ENCODE results near the gene AFTPH. TPM values are rescaled to one million over a fixed set of nuclear protein-coding genes. Genes with fewer than 3 reads are reported as not detected.

AFTPH gene
- total RNA-seq, 2 experiments from 2014 or later = 24.2 to 24.3 TPM

GRCh38 chr2:64617631-64618151, 93.6 kb downstream of the AFTPH start:
- no peak for TF ChIP-seq CTCF (IDR thresholded peaks at IDR 0.05)
- H3K27ac Mint-ChIP-seq = no peak overlapping the region
- H3K9me3 Mint-ChIP-seq = no peaks in the 10 kb centered on the region
- no peaks in the 10 kb centered on the region for H3K27me3 Mint-ChIP-seq
- H3K9me3 ChIP-seq (ENCODE audit: control insufficient read depth in 1 of 2, insufficient read depth in 1 of 2, low read length in 2 of 2) = no peaks in the 10 kb centered on the region
- intact Hi-C loops (cut with DNase I, micrococcal nuclease) = no loop called here
- H3K4me1 Mint-ChIP-seq (ENCODE audit: low read depth) = no peaks in the 10 kb centered on the region
- no peaks in the 10 kb centered on the region for H3K27me3 ChIP-seq (ENCODE audit: control insufficient read depth in 1 of 2, insufficient read depth in 2 of 2, low read length in 2 of 2)
- H3K4me3 Mint-ChIP-seq = no peak overlapping the region
- no peak for ATAC-seq (ENCODE audit: poor library complexity)
- no peaks in the 10 kb centered on the region for H3K4me1 ChIP-seq (ENCODE audit: insufficient read depth, low read length)
- no peaks in the 10 kb centered on the region for H3K36me3 ChIP-seq (ENCODE audit: insufficient read depth, low read length)
- no peak overlapping the region for H3K27ac ChIP-seq (ENCODE audit: low read depth in 1 of 2, low read length in 2 of 2)
- POLR2A ChIA-PET = interaction anchor here (0.6 to 1.8 kb wide), 4 partner anchors 11 to 610 kb away, joined by 3 to 6 read pairs (median 4); partner anchors contain the start of genes ACTR2 and AFTPH
- peak in 1 of 14 experiments; percentile 19 for DNase-seq
- H3K4me3 ChIP-seq (ENCODE audit: low read length) = no peak overlapping the region
- CTCF ChIA-PET = interaction anchor here (1.1 to 3.8 kb wide), 2 partner anchors 9 to 28 kb away, joined by 3 to 12 read pairs; no protein-coding TSS in a partner anchor
- no peaks in the 10 kb centered on the region for H3K36me3 Mint-ChIP-seq (ENCODE audit: low read depth)

GRCh38 chr2:64620661-64621060, 96.5 kb downstream of the AFTPH start:
- intact Hi-C loops (cut with DNase I, micrococcal nuclease) = no loop called here
- DNase-seq = no peak
- CTCF ChIA-PET = no interaction called here
- H3K27me3 Mint-ChIP-seq = no peaks in the 10 kb centered on the region
- H3K27me3 ChIP-seq (ENCODE audit: control insufficient read depth in 1 of 2, insufficient read depth in 2 of 2, low read length in 2 of 2) = no peaks in the 10 kb centered on the region
- no peak overlapping the region for H3K4me3 Mint-ChIP-seq
- no peaks in the 10 kb centered on the region for H3K9me3 Mint-ChIP-seq
- H3K27ac ChIP-seq (ENCODE audit: low read depth in 1 of 2, low read length in 2 of 2) = no peak overlapping the region
- POLR2A ChIA-PET = no interaction called here
- no peaks in the 10 kb centered on the region for H3K36me3 Mint-ChIP-seq (ENCODE audit: low read depth)
- H3K27ac Mint-ChIP-seq = no peak overlapping the region
- H3K36me3 ChIP-seq (ENCODE audit: insufficient read depth, low read length) = no peaks in the 10 kb centered on the region
- no peak overlapping the region for H3K4me3 ChIP-seq (ENCODE audit: low read length)
- no peak for ATAC-seq (ENCODE audit: poor library complexity)
- H3K4me1 Mint-ChIP-seq (ENCODE audit: low read depth) = no peaks in the 10 kb centered on the region
- TF ChIP-seq CTCF (IDR thresholded peaks at IDR 0.05) = no peak
- no peaks in the 10 kb centered on the region for H3K9me3 ChIP-seq (ENCODE audit: control insufficient read depth in 1 of 2, insufficient read depth in 1 of 2, low read length in 2 of 2)
- H3K4me1 ChIP-seq (ENCODE audit: insufficient read depth, low read length) = no peaks in the 10 kb centered on the region

GRCh38 chr2:64622443-64623241, 98.5 kb downstream of the AFTPH start:
- ATAC-seq (ENCODE audit: poor library complexity) = no peak
- ChIA-PET CTCF (interaction anchor here (1.2 kb wide), 1 partner anchor 209 kb away, joined by 3 read pairs; no protein-coding TSS in a partner anchor), POLR2A (no interaction called here)
- H3K27ac Mint-ChIP-seq = no peak overlapping the region
- H3K4me3 ChIP-seq (ENCODE audit: low read length) = no peak overlapping the region
- no peaks in the 10 kb centered on the region for H3K27me3 ChIP-seq (ENCODE audit: control insufficient read depth in 1 of 2, insufficient read depth in 2 of 2, low read length in 2 of 2)
- TF ChIP-seq CTCF (IDR thresholded peaks at IDR 0.05) = no peak
- no peaks in the 10 kb centered on the region for H3K4me1 Mint-ChIP-seq (ENCODE audit: low read depth)
- no peak overlapping the region for H3K27ac ChIP-seq (ENCODE audit: low read depth in 1 of 2, low read length in 2 of 2)
- H3K27me3 Mint-ChIP-seq = no peaks in the 10 kb centered on the region
- DNase-seq = peak in 2 of 14 experiments; percentile 1 to 19
- no peak overlapping the region for H3K4me3 Mint-ChIP-seq
- H3K4me1 ChIP-seq (ENCODE audit: insufficient read depth, low read length) = no peaks in the 10 kb centered on the region
- intact Hi-C loops (cut with DNase I, micrococcal nuclease) = no loop called here
- no peaks in the 10 kb centered on the region for H3K36me3 Mint-ChIP-seq (ENCODE audit: low read depth)
- H3K9me3 ChIP-seq (ENCODE audit: control insufficient read depth in 1 of 2, insufficient read depth in 1 of 2, low read length in 2 of 2) = no peaks in the 10 kb centered on the region
- H3K9me3 Mint-ChIP-seq = no peaks in the 10 kb centered on the region
- no peaks in the 10 kb centered on the region for H3K36me3 ChIP-seq (ENCODE audit: insufficient read depth, low read length)
